ENCODE measurements around the gene INAFM2. TPM values are rescaled to one million over a fixed set of nuclear protein-coding genes. Genes with fewer than 3 reads are reported as not detected.

The INAFM2 gene
- total and polyA plus RNA-seq, 2 experiments from 2014 or later, result 13.7 to 19.5 TPM

DNA sequence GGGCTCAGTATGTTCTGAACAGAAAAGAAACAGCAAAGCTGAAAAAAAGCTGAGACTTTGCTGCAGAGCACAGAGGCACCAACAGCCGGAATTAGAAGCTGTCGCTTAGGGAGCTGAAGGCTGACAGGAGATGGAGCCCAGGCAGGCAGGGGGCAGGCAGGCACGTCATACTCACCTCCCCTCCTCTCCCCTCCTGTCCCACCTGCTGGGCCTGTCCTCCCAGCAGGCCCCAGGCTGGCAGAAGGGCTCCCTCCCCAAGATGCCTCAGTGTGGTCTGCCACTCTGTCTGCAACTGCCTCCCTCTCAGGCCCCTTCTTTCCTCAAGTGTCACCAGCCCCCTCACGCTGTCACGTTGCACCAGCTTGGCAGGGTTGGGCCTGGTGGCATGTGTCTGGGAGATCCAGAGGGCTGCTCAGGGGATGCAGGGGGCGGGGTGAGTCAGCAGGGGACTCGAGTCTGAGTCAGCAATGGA, 37.4 kb upstream of the INAFM2 start:
- H3K79me2 ChIP-seq, result no peaks in the 10 kb centered on the region
- no peaks in the 10 kb centered on the region for H4K20me1 ChIP-seq (ENCODE audit: insufficient read depth, poor library complexity, severe bottlenecking)
- no peaks in the 10 kb centered on the region for H3K9me3 ChIP-seq (ENCODE audit: low read depth)
- H3K4me2 ChIP-seq, result peak overlapping the region; percentile 27
- H3K27me3 ChIP-seq, result peaks cover 50% of the 10 kb centered on the region
- TF ChIP-seq EZH2phosphoT487 (IDR thresholded peaks at IDR 0.05; ENCODE audit: low read depth, severe bottlenecking, unreplicated experiment) (no peak), CTCF (IDR thresholded peaks at IDR 0.05; ENCODE audit: poor library complexity) (no peak), EZH2 (IDR thresholded peaks at IDR 0.05; ENCODE audit: borderline replicate concordance) (no peak)
- DNase-seq (ENCODE audit: low spot score), result no peak
- 58% methylated on average over 7 of the region's 7 CpGs for WGBS (ENCODE audit: low lambda C conversion rate, missing lambda C conversion rate)
- H3K36me3 ChIP-seq (replicated peaks; ENCODE audit: insufficient read depth, low read depth), result no peaks in the 10 kb centered on the region
- no peak overlapping the region for H3K4me3 ChIP-seq
- H3K9me2 ChIP-seq (replicated peaks; ENCODE audit: insufficient read depth), result no peaks in the 10 kb centered on the region
- H2AFZ ChIP-seq, result no peak overlapping the region
- peaks cover 43% of the 10 kb centered on the region for H3K4me1 ChIP-seq (ENCODE audit: insufficient read depth)
- peak overlapping the region; percentile 76 for H3K27ac ChIP-seq

GRCh38 chr15:40286794-40287193, 36.7 kb upstream of the INAFM2 start:
- no peaks in the 10 kb centered on the region for H3K79me2 ChIP-seq
- 83% methylated on average over 7 of the region's 7 CpGs for WGBS (ENCODE audit: low lambda C conversion rate, missing lambda C conversion rate)
- H3K27ac ChIP-seq, result no peak overlapping the region
- no peak overlapping the region for H3K4me3 ChIP-seq
- no peaks in the 10 kb centered on the region for H3K9me3 ChIP-seq (ENCODE audit: low read depth)
- no peak overlapping the region for H2AFZ ChIP-seq
- DNase-seq (ENCODE audit: low spot score), result no peak
- H3K4me1 ChIP-seq (ENCODE audit: insufficient read depth), result peaks cover 45% of the 10 kb centered on the region
- no peaks in the 10 kb centered on the region for H4K20me1 ChIP-seq (ENCODE audit: insufficient read depth, poor library complexity, severe bottlenecking)
- no peak overlapping the region for H3K4me2 ChIP-seq
- no peaks in the 10 kb centered on the region for H3K9me2 ChIP-seq (replicated peaks; ENCODE audit: insufficient read depth)
- H3K36me3 ChIP-seq (replicated peaks; ENCODE audit: insufficient read depth, low read depth), result no peaks in the 10 kb centered on the region
- peaks cover 50% of the 10 kb centered on the region for H3K27me3 ChIP-seq
- no peak for TF ChIP-seq CTCF (IDR thresholded peaks at IDR 0.05; ENCODE audit: poor library complexity)
- no peak for TF ChIP-seq EZH2 (IDR thresholded peaks at IDR 0.05; ENCODE audit: borderline replicate concordance)
- TF ChIP-seq EZH2phosphoT487 (IDR thresholded peaks at IDR 0.05; ENCODE audit: low read depth, severe bottlenecking, unreplicated experiment), result no peak

DNA sequence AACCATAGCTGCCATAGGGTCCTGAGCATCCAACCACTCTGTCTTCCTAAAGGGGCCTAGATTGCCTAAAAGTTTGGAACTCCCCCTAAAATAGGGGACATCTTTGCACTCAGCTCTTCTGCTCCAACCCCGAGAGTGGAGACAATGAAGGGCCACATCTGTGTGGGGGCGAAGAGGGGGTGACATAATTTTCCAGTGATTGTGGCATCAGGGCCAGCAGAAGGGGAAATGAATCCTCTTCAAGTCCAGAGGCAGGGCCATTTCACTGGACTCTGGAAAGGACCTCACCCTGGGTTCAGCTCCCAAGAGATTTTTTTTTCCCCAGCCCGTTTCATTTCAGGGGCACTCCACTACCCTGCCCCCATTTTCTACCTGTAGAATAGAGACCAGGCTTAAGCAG, 36.0 kb upstream of the INAFM2 start:
- H3K27me3 ChIP-seq, result peaks cover 51% of the 10 kb centered on the region

More for the DNA sequence above, 36.0 kb upstream of the INAFM2 start:
- Histone ChIP-seq H2AFZ (no peak overlapping the region), H3K4me3 (no peak overlapping the region), H3K79me2 (no peaks in the 10 kb centered on the region), H3K9me3 (ENCODE audit: low read depth) (no peaks in the 10 kb centered on the region), H3K27ac (no peak overlapping the region), H3K4me2 (no peak overlapping the region), H3K9me2 (replicated peaks; ENCODE audit: insufficient read depth) (no peaks in the 10 kb centered on the region), H3K4me1 (ENCODE audit: insufficient read depth) (peaks cover 40% of the 10 kb centered on the region), H4K20me1 (ENCODE audit: insufficient read depth, poor library complexity, severe bottlenecking) (no peaks in the 10 kb centered on the region), H3K36me3 (replicated peaks; ENCODE audit: insufficient read depth, low read depth) (no peaks in the 10 kb centered on the region)
- no peak for DNase-seq (ENCODE audit: low spot score)
- 91% methylated on average over 3 of the region's 3 CpGs for WGBS (ENCODE audit: low lambda C conversion rate, missing lambda C conversion rate)
- no peak for TF ChIP-seq CTCF (IDR thresholded peaks at IDR 0.05; ENCODE audit: poor library complexity)
- TF ChIP-seq EZH2phosphoT487 (IDR thresholded peaks at IDR 0.05; ENCODE audit: low read depth, severe bottlenecking, unreplicated experiment), result no peak
- TF ChIP-seq EZH2 (IDR thresholded peaks at IDR 0.05; ENCODE audit: borderline replicate concordance), result no peak

All from hepatocyte (in vitro differentiated cells).